MM.1S (cell line): ENCODE measurements around the gene IL22.

Experiments
- EZH2 ChIP-seq: fragments of 300-600 bp; sonication (generic); optimal IDR thresholded peaks from 2 replicates; pipeline ENCODE3; 2017; ENCODE audit warnings: low read depth, mild to moderate bottlenecking, antibody characterized with exemption, low read length, mixed read lengths
- TF ChIP-seq, protein P1 (sequence below): fragments of 300-600 bp; sonication (generic); IDR thresholded peaks from 2 replicates; pipeline ENCODE4 v1.5.1; 2016; ENCODE audit warnings: antibody characterized with exemption, low read length, mixed read lengths

DNA sequence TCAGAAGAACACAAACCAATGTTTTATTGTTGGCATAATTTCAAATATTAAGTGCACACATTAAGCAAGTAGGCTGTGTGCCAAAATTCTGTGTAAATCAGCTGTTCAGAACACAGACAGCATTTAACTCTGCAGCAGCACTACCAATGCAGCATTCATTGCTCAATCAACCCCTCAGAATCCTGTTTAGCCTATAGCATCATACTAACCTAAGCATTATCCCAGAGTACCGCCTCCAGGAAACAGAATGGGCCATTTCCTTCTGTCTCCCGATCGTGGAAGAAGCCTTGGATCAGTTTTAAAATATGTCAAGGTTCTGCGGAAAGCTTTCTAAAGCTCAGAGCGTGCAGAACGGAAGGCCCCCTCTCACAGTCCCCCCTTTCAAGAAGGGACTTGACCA is 31.1 kb downstream of the IL22 start:
- TF ChIP-seq, protein P1, sequence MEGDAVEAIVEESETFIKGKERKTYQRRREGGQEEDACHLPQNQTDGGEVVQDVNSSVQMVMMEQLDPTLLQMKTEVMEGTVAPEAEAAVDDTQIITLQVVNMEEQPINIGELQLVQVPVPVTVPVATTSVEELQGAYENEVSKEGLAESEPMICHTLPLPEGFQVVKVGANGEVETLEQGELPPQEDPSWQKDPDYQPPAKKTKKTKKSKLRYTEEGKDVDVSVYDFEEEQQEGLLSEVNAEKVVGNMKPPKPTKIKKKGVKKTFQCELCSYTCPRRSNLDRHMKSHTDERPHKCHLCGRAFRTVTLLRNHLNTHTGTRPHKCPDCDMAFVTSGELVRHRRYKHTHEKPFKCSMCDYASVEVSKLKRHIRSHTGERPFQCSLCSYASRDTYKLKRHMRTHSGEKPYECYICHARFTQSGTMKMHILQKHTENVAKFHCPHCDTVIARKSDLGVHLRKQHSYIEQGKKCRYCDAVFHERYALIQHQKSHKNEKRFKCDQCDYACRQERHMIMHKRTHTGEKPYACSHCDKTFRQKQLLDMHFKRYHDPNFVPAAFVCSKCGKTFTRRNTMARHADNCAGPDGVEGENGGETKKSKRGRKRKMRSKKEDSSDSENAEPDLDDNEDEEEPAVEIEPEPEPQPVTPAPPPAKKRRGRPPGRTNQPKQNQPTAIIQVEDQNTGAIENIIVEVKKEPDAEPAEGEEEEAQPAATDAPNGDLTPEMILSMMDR = no peak
- TF ChIP-seq EZH2 = no peak
